ENCODE data around the gene TNIK.
A peak's percentile ranks its signal among the peaks of the same experiment; 100 is the strongest.

The TNIK gene

GRCh38 chr3:171213907-171214306 lies 246.3 kb downstream of the TNIK start:
- Histone ChIP-seq H3K79me2 (ENCODE audit: low read length) (no peaks in the 10 kb centered on the region), H3K27me3 (ENCODE audit: low read depth, low read length) (no peaks in the 10 kb centered on the region), H3K9me3 (ENCODE audit: insufficient read depth, low read length) (no peaks in the 10 kb centered on the region), H3K9ac (ENCODE audit: low read length) (no peak overlapping the region), H2AFZ (ENCODE audit: low read depth, low read length) (no peak overlapping the region), H3K4me2 (ENCODE audit: low read length) (no peak overlapping the region), H3K27ac (ENCODE audit: low read length) (no peak overlapping the region), H3K4me1 (ENCODE audit: low read length) (no peaks in the 10 kb centered on the region), H3K36me3 (replicated peaks; ENCODE audit: low read depth, low read length) (peaks cover 12% of the 10 kb centered on the region), H3K4me3 (ENCODE audit: low read length) (no peak overlapping the region), H4K20me1 (ENCODE audit: insufficient read depth, low read length) (no peaks in the 10 kb centered on the region)
- TF ChIP-seq CTCF (IDR thresholded peaks at IDR 0.05; ENCODE audit: low read depth, low read length) (no peak), EZH2phosphoT487 (IDR thresholded peaks at IDR 0.05; ENCODE audit: low read depth) (no peak)

GRCh38 chr3:171213178-171213577 lies 247.0 kb downstream of the TNIK start:
- peaks cover 12% of the 10 kb centered on the region for H3K36me3 ChIP-seq (replicated peaks; ENCODE audit: low read depth, low read length)
- no peak overlapping the region for H3K4me2 ChIP-seq (ENCODE audit: low read length)
- no peak overlapping the region for H3K27ac ChIP-seq (ENCODE audit: low read length)
- TF ChIP-seq EZH2phosphoT487 (IDR thresholded peaks at IDR 0.05; ENCODE audit: low read depth) (no peak), CTCF (IDR thresholded peaks at IDR 0.05; ENCODE audit: low read depth, low read length) (no peak)
- no peak overlapping the region for H3K4me3 ChIP-seq (ENCODE audit: low read length)
- H4K20me1 ChIP-seq (ENCODE audit: insufficient read depth, low read length): no peaks in the 10 kb centered on the region
- no peaks in the 10 kb centered on the region for H3K27me3 ChIP-seq (ENCODE audit: low read depth, low read length)
- H3K9ac ChIP-seq (ENCODE audit: low read length): no peak overlapping the region
- peaks cover 2% of the 10 kb centered on the region for H3K4me1 ChIP-seq (ENCODE audit: low read length)
- no peaks in the 10 kb centered on the region for H3K9me3 ChIP-seq (ENCODE audit: insufficient read depth, low read length)
- no peaks in the 10 kb centered on the region for H3K79me2 ChIP-seq (ENCODE audit: low read length)
- H2AFZ ChIP-seq (ENCODE audit: low read depth, low read length): no peak overlapping the region

DNA sequence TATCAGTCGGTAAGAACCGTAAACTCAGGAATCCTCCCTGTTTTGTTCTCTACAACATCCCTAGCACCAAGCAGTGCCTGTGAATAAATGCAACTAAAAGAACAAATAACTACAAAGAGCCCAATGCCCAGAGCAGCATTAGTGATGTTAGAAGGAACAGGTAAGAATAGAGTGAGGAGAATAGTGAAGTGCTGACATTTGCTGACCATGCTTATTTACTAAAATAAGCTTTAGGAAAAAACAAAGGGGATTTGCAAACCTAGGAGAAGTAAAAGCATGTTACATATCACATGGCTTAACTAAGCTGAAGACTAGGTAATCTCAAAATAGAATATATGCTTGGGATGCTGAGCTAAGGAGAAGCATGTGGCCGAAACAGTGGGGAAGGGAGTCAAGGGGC lies 247.6 kb downstream of the TNIK start:
- H2AFZ ChIP-seq (ENCODE audit: low read depth, low read length): no peak overlapping the region
- no peaks in the 10 kb centered on the region for H4K20me1 ChIP-seq (ENCODE audit: insufficient read depth, low read length)
- no peak for TF ChIP-seq EZH2phosphoT487 (IDR thresholded peaks at IDR 0.05; ENCODE audit: low read depth)
- no peak for TF ChIP-seq CTCF (IDR thresholded peaks at IDR 0.05; ENCODE audit: low read depth, low read length)
- H3K4me2 ChIP-seq (ENCODE audit: low read length): no peak overlapping the region
- no peak overlapping the region for H3K4me3 ChIP-seq (ENCODE audit: low read length)
- H3K36me3 ChIP-seq (replicated peaks; ENCODE audit: low read depth, low read length): peaks cover 14% of the 10 kb centered on the region
- H3K79me2 ChIP-seq (ENCODE audit: low read length): no peaks in the 10 kb centered on the region
- no peaks in the 10 kb centered on the region for H3K27me3 ChIP-seq (ENCODE audit: low read depth, low read length)
- H3K27ac ChIP-seq (ENCODE audit: low read length): no peak overlapping the region
- peaks cover 8% of the 10 kb centered on the region for H3K4me1 ChIP-seq (ENCODE audit: low read length)
- no peaks in the 10 kb centered on the region for H3K9me3 ChIP-seq (ENCODE audit: insufficient read depth, low read length)
- H3K9ac ChIP-seq (ENCODE audit: low read length): no peak overlapping the region

GRCh38 chr3:171206283-171206682 lies 253.9 kb downstream of the TNIK start:
- Histone ChIP-seq H3K9ac (ENCODE audit: low read length) (no peak overlapping the region), H3K4me1 (ENCODE audit: low read length) (peaks cover 27% of the 10 kb centered on the region), H2AFZ (ENCODE audit: low read depth, low read length) (no peak overlapping the region), H3K79me2 (ENCODE audit: low read length) (no peaks in the 10 kb centered on the region), H3K4me3 (ENCODE audit: low read length) (no peak overlapping the region), H3K36me3 (replicated peaks; ENCODE audit: low read depth, low read length) (peaks cover 27% of the 10 kb centered on the region), H3K4me2 (ENCODE audit: low read length) (peak overlapping the region; percentile 46), H3K27ac (ENCODE audit: low read length) (peak overlapping the region; percentile 19; the same call in 1 of the 2 replicates), H4K20me1 (ENCODE audit: insufficient read depth, low read length) (no peaks in the 10 kb centered on the region), H3K9me3 (ENCODE audit: insufficient read depth, low read length) (no peaks in the 10 kb centered on the region), H3K27me3 (ENCODE audit: low read depth, low read length) (no peaks in the 10 kb centered on the region)
- TF ChIP-seq CTCF (IDR thresholded peaks at IDR 0.05; ENCODE audit: low read depth, low read length) (no peak), EZH2phosphoT487 (IDR thresholded peaks at IDR 0.05; ENCODE audit: low read depth) (no peak)
